ENCODE measurements around the gene NDUFB3.

GRCh38 chr2:201070948-201071478 lies 788 bp upstream of the NDUFB3 start:
- TF ChIP-seq CTCF (conservative IDR thresholded peaks at IDR 0.05) (no peak), EZH2 (IDR thresholded peaks at IDR 0.05; ENCODE audit: low read depth) (no peak)

Measured in PC-9 (cell line).